ENCODE data around the gene WDR38. TPM values are rescaled to one million over a fixed set of nuclear protein-coding genes. Genes with fewer than 3 reads are reported as not detected.

WDR38 gene
- total and polyA plus RNA-seq, 9 of the 15 experiments (the other 6 are each of a cell fraction or from before 2014, with no cell fraction given) = not detected

- 0 out of 4 replicates have a peak, but pooled peaks of 1 of the 2 experiments have one; percentile 5 for TF ChIP-seq FOXA3 (CRISPR knock-in tag; conservative IDR thresholded peaks at IDR 0.05 in 1 of 2, IDR thresholded peaks at IDR 0.05 in 1 of 2)
- peak; percentile 49 for TF ChIP-seq NEUROD1 (IDR thresholded peaks at IDR 0.05; ENCODE audit: borderline replicate concordance, low read depth, low read length, partially characterized antibody)
- no peak for TF ChIP-seq NR2C1 (IDR thresholded peaks at IDR 0.05)
- TF ChIP-seq NR2C1 (tag; IDR thresholded peaks at IDR 0.05) = peak; percentile 46; the same call in 1 of the 2 replicates
- no peak for TF ChIP-seq SRSF9 (IDR thresholded peaks at IDR 0.05; ENCODE audit: borderline replicate concordance, low read depth, low read length)
- TF ChIP-seq NCOA4 (IDR thresholded peaks at IDR 0.05; ENCODE audit: partially characterized antibody) = no peak
- TF ChIP-seq RFX5 (IDR thresholded peaks at IDR 0.05; ENCODE audit: low read depth, low read length) = no peak
- no peak for TF ChIP-seq JUN (IDR thresholded peaks at IDR 0.05; ENCODE audit: borderline replicate concordance, low read depth, low read length)
- no peak for TF ChIP-seq JUN (CRISPR knock-in tag; IDR thresholded peaks at IDR 0.05; ENCODE audit: borderline replicate concordance)
Observed at GRCh38 chr9:124869986-124870560, 16.8 kb downstream of the WDR38 start (continued).

- intact Hi-C loops (cut with micrococcal nuclease) = loop anchor here (2.0 kb wide), 1 partner anchor 70 kb away; the partner anchor contains the start of gene GOLGA1
- no peaks in the 10 kb centered on the region for H3K27me3 ChIP-seq (ENCODE audit: control insufficient read depth in 2 of 2, insufficient read depth in 2 of 2, low read length in 2 of 2)
- H3K9me1 ChIP-seq (ENCODE audit: control insufficient read depth, insufficient read depth, low read length) = peaks cover 16% of the 10 kb centered on the region
- H2AFZ ChIP-seq (ENCODE audit: low read depth, low read length) = no peak overlapping the region
- H3K9ac ChIP-seq (ENCODE audit: insufficient read depth in 1 of 2, low read depth in 2 of 2, low read length in 2 of 2) = peak overlapping the region; percentile 98 to 99
- TF ChIP-seq NFE2L1 (tag; IDR thresholded peaks at IDR 0.05; ENCODE audit: borderline replicate concordance, low read depth) (no peak), SMAD1 (IDR thresholded peaks at IDR 0.05; ENCODE audit: low read depth, low read length, partially characterized antibody) (peak; percentile 8), TEAD1 (CRISPR knock-in tag; IDR thresholded peaks at IDR 0.05) (0 out of 4 replicates have a peak, but pooled peaks of 1 of the 2 experiments have one; percentile 9), DDX20 (tag; IDR thresholded peaks at IDR 0.05; ENCODE audit: low read depth) (no peak), BMI1 (IDR thresholded peaks at IDR 0.05; ENCODE audit: low read length) (no peak), HNRNPLL (IDR thresholded peaks at IDR 0.05; ENCODE audit: low read depth, low read length, poor library complexity, severe bottlenecking) (peak; percentile 90), ZNF12 (CRISPR knock-in tag; IDR thresholded peaks at IDR 0.05) (peak; percentile 3; the same call in 1 of the 2 replicates), TRIM28 (IDR thresholded peaks at IDR 0.05) (no peak), NRF1 (conservative IDR thresholded peaks at IDR 0.05 in 1 of 2, IDR thresholded peaks at IDR 0.05 in 1 of 2) (no peak), FOXK1 (CRISPR knock-in tag; IDR thresholded peaks at IDR 0.05; ENCODE audit: borderline replicate concordance) (peak; percentile 52; the same call in 1 of the 2 replicates), CHD1 (IDR thresholded peaks at IDR 0.05; ENCODE audit: low read length) (peak; percentile 25), ERF (CRISPR knock-in tag; IDR thresholded peaks at IDR 0.05) (no peak), SPI1 (IDR thresholded peaks at IDR 0.05; ENCODE audit: borderline replicate concordance, low read depth, low read length) (no peak), NFRKB (IDR thresholded peaks at IDR 0.05; ENCODE audit: low read depth) (no peak)
- H4K20me1 ChIP-seq (replicated peaks; ENCODE audit: control insufficient read depth, insufficient read depth, low read length) = peaks cover 28% of the 10 kb centered on the region
- no peak for DNase-seq (ENCODE audit: extremely low read depth in 1 of 4, low spot score in 3 of 4)
- CTCF ChIA-PET (ENCODE audit: low intra/inter-chr PET ratio) = no interaction called here
- POLR2A ChIA-PET = interaction anchor here (0.6 to 2.0 kb wide), 9 partner anchors 9 to 1690 kb away, joined by 3 to 9 read pairs (median 3); partner anchors contain the start of genes ARPC5L and RPL35
- peak overlapping the region; percentile 91 for H3K4me3 ChIP-seq
- FAIRE-seq = peak; percentile 15
- ATAC-seq = no peak
- H3K27ac ChIP-seq (ENCODE audit: extremely low read depth, low read depth, low read length) = peak overlapping the region; percentile 97
- BruUV-seq (replicated peaks) = no TSS peak
- WGBS (ENCODE audit: insufficient coverage, low coverage, missing lambda C conversion rate) = 19% methylated on average over 6 of the region's 6 CpGs
- peaks cover 35 to 50% of the 10 kb centered on the region in 2 experiments for H3K4me1 ChIP-seq (replicated peaks in 1 of 2; ENCODE audit: control insufficient read depth in 2 of 2, insufficient read depth in 2 of 2, low read length in 2 of 2)
- in situ Hi-C loops (cut with MboI) = no loop called here
- peak overlapping the region; percentile 100 for H3K4me2 ChIP-seq (ENCODE audit: insufficient read depth, low read length)
- H3K9me3 ChIP-seq (replicated peaks; ENCODE audit: control insufficient read depth, insufficient read depth, low read depth, low read length) = no peaks in the 10 kb centered on the region
- H3K79me2 ChIP-seq (ENCODE audit: control insufficient read depth, insufficient read depth, low read length) = peaks cover 89% of the 10 kb centered on the region
- H3K36me3 ChIP-seq (ENCODE audit: control insufficient read depth, insufficient read depth, low read length) = peaks cover 62% of the 10 kb centered on the region
Observed at GRCh38 chr9:124870723-124871122, 17.5 kb downstream of the WDR38 start.

Data from K562 (cell line).